NT2/D1 (cell line): ENCODE data around the gene MOBP.

Experiments
- DNase-seq: peaks from one replicate; pipeline ENCODE4 v3.0.0-alpha.2; 2011; ENCODE audit warnings: low read depth, low spot score
- H3K27me3 ChIP-seq: 2 replicates; pipeline ENCODE4 v1.6.0; 2011; ENCODE audit warnings: mild to moderate bottlenecking; ENCODE audit not compliant: insufficient read length, insufficient read depth
- H3K36me3 ChIP-seq: 2 replicates; pipeline ENCODE4 v1.6.1; 2011; ENCODE audit warnings: mild to moderate bottlenecking, low read length, mixed read lengths; ENCODE audit not compliant: insufficient read depth, insufficient read length
- H3K4me1 ChIP-seq: 2 replicates; pipeline ENCODE4 v1.5.1; 2011; ENCODE audit not compliant: insufficient read depth, insufficient read length
- H3K4me3 ChIP-seq: 2 replicates; pipeline ENCODE4 v1.5.1; 2011; ENCODE audit warnings: low read depth; ENCODE audit not compliant: insufficient read length
- H3K9ac ChIP-seq: 2 replicates; pipeline ENCODE4 v1.6.0; 2011; ENCODE audit warnings: low read depth; ENCODE audit not compliant: insufficient read length
- H3K9me3 ChIP-seq: 2 replicates; pipeline ENCODE4 v1.5.1; 2011; ENCODE audit warnings: mild to moderate bottlenecking, low read length; ENCODE audit not compliant: insufficient read depth
- SUZ12 ChIP-seq: IDR thresholded peaks from 2 replicates; pipeline ENCODE4 v1.6.1; 2011; ENCODE audit not compliant: insufficient read length, insufficient read depth; ENCODE audit errors: extremely low read depth
- YY1 ChIP-seq: IDR thresholded peaks from 2 replicates; pipeline ENCODE4 v1.6.1; 2011; ENCODE audit not compliant: insufficient read length, insufficient read depth
- ZNF274 ChIP-seq: IDR thresholded peaks from 2 replicates; pipeline ENCODE4 v1.6.1; 2011; ENCODE audit warnings: mild to moderate bottlenecking, low read depth, low read length

The MOBP gene

DNA sequence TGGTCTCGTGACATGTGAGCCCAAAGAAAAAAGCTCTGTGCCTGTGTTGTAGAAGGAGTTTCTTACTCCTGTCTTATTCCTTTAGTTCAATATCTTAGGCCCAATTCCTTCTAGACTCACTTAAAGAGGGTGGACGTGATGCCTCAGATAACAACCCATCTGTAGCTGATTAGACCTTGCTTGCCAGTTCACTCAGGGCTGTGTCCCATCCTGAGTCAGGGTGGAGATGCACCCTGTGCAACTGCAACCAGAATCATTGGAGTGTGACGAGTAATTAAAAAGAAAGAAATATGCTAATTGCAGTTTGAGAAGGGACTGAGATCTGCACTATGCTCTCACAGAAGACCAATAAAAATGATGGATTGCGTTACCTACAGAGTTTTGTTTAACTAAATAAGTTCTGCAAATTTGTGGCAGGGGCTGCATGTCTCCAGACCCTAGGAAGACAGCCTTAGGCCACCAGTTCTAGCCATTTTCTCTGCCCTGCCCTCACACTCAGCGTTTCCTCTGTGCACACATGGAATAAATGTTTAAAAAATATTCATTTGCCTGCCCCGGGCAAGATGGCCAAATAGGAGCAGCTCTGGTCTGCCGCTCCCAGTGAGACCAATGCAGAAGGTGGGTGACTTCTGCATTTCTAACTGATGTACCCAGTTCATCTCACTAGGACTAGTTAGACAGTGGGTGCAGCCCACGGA is 83.0 kb downstream of the MOBP start:
- TF ChIP-seq ZNF274, result no peak
- TF ChIP-seq YY1, result no peak
- no peak for TF ChIP-seq SUZ12

More for the DNA sequence above, 83.0 kb downstream of the MOBP start:
- Histone ChIP-seq H3K9me3 (no peaks in the 10 kb centered on the region), H3K4me3 (no peak overlapping the region), H3K4me1 (no peaks in the 10 kb centered on the region), H3K9ac (no peak overlapping the region), H3K36me3 (no peaks in the 10 kb centered on the region), H3K27me3 (no peaks in the 10 kb centered on the region)
- DNase-seq, result no peak
